Upper lobe of left lung (tissue), 4 donors: ENCODE measurements around the gene PPM1H.

Experiments used
- CTCF ChIP-seq, 6 experiments: fragments of 450-650 bp in 4 of 6; fragments of 200-600 bp in 2 of 6; sonication (generic) in 2 of 6; IDR thresholded peaks; one replicate each; pipeline ENCODE4 v1.5.1; 2016 to 2019; ENCODE audit warnings: antibody characterized with exemption in 6 of 6
- POLR2A ChIP-seq, 4 donors: fragments of 450-650 bp; IDR thresholded peaks; one replicate each; pipeline ENCODE4 v1.5.1; 2016 to 2017; ENCODE audit warnings: antibody characterized with exemption in 4 of 4, mild to moderate bottlenecking in 2 of 4
- POLR2AphosphoS5 ChIP-seq, 2 donors: sonication (generic); formaldehyde crosslinking; IDR thresholded peaks; one replicate each; pipeline ENCODE4 v1.5.1; 2017; ENCODE audit warnings: antibody characterized with exemption in 2 of 2

GRCh38 chr12:62950317-62950716 is 15.4 kb upstream of the PPM1H start:
- TF ChIP-seq CTCF (IDR thresholded peaks at IDR 0.05) (no peak), POLR2A (IDR thresholded peaks at IDR 0.05) (no peak), POLR2AphosphoS5 (IDR thresholded peaks at IDR 0.05) (no peak)
